Sigmoid colon (tissue), 7 donors: ENCODE data around the gene SP110. TPM values are rescaled to one million over a fixed set of nuclear protein-coding genes. Genes with fewer than 3 reads are reported as not detected.

Experiments
- DNase-seq: peaks from one replicate; pipeline ENCODE4 v3.0.0-alpha.2; 2019
- H3K27ac ChIP-seq, 4 donors: fragments of 200-600 bp; sonication (generic); one replicate each; pipeline ENCODE4 v1.5.1; 2016 to 2019; ENCODE audit warnings: mild to moderate bottlenecking in 1 of 4
- H3K27me3 ChIP-seq, 3 donors: fragments of 200-600 bp; sonication (generic); one replicate each; pipeline ENCODE4 v1.5.1; 2019; ENCODE audit warnings: mild to moderate bottlenecking in 1 of 3
- H3K36me3 ChIP-seq, 4 donors: fragments of 200-600 bp; sonication (generic); one replicate each; pipeline ENCODE4 v1.5.1; 2016 to 2019
- H3K4me1 ChIP-seq, 4 donors: fragments of 200-600 bp; sonication (generic); one replicate each; pipeline ENCODE4 v1.5.1; 2017 to 2019
- H3K4me3 ChIP-seq, 4 donors: fragments of 200-600 bp; sonication (generic); one replicate each; pipeline ENCODE4 v1.5.1; 2017 to 2019; ENCODE audit warnings: mild to moderate bottlenecking in 2 of 4, moderate library complexity in 1 of 4
- H3K9me3 ChIP-seq, 4 donors: fragments of 200-600 bp in 3 of 4; sonication (generic) in 3 of 4; one replicate each; pipeline versions ENCODE4 v1.5.1 to v1.6.1; 2013 to 2019
- CTCF ChIP-seq, 4 experiments: fragments of 450-650 bp in 3 of 4; fragments of 200-600 bp in 1 of 4; IDR thresholded peaks; one replicate each; pipeline ENCODE4 v1.5.1; 2016 to 2019; ENCODE audit warnings: antibody characterized with exemption in 4 of 4, mild to moderate bottlenecking in 3 of 4, moderate library complexity in 2 of 4
- EP300 ChIP-seq, 4 donors: sonication (generic); formaldehyde crosslinking; IDR thresholded peaks; one replicate each; pipeline ENCODE4 v1.6.1; 2017; ENCODE audit warnings: antibody characterized with exemption in 4 of 4
- POLR2A ChIP-seq, 2 donors: fragments of 450-650 bp; IDR thresholded peaks; one replicate each; pipeline ENCODE4 v1.6.1; 2016; ENCODE audit warnings: antibody characterized with exemption in 2 of 2, mild to moderate bottlenecking in 2 of 2, moderate library complexity in 2 of 2
- POLR2AphosphoS5 ChIP-seq, 4 donors: sonication (generic); formaldehyde crosslinking; IDR thresholded peaks; one replicate each; pipeline ENCODE4 v1.6.1; 2017; ENCODE audit warnings: antibody characterized with exemption in 4 of 4
- WGBS, 2 donors: extraction: QIAGEN DNeasy Blood & Tissue Kit; methylation state at CpG; one replicate each; pipeline ENCODE4 v1.1.7; 2013; 5-methylcytosine and 5-hydroxymethylcytosine counted together
- intact Hi-C: fragments of 100-400 bp; cut with DNase I; formaldehyde crosslinking; loops from one replicate; pipeline ENCODE4 v1.15.1; 2023
- polyA plus RNA-seq, 3 donors: library from polyadenylated mRNA; stranded (reverse); fragments of 200-250 nt; gene quantifications; one replicate each; pipeline ENCODE4 v1.2.3, GENCODE V29; 2013
- total RNA-seq, 4 donors: library from RNA; depleted of rRNA; stranded (reverse); fragments of >200 nt; gene quantifications; one replicate each; pipeline ENCODE4 v1.1.0, GENCODE V29; 2016
- donor health status: healthy with polysubstance abuse.
- donor health status: Bipolar disorder and iron deficiency.
- donor health status: healthy.

The SP110 gene
- total and polyA plus RNA-seq, 7 donors = 9.2 to 41.8 (median 16.4) TPM

GRCh38 chr2:230231251-230231650 is 11.5 kb upstream of the SP110 start:
- WGBS, 2 donors = 63 to 75% methylated on average over 3 of the region's 3 CpGs
- Histone ChIP-seq H3K36me3 (no peaks in the 10 kb centered on the region), H3K9me3 (peaks cover 0 to 6% (median 0%) of the 10 kb centered on the region in 4 donors), H3K4me3 (no peak overlapping the region), H3K4me1 (no peaks in the 10 kb centered on the region), H3K27ac (no peak overlapping the region), H3K27me3 (no peaks in the 10 kb centered on the region)
- intact Hi-C loops = no loop called here
- no peak for DNase-seq
- TF ChIP-seq POLR2AphosphoS5 (IDR thresholded peaks at IDR 0.05) = no peak
- TF ChIP-seq CTCF (IDR thresholded peaks at IDR 0.05) = no peak
- no peak for TF ChIP-seq EP300 (IDR thresholded peaks at IDR 0.05)
- TF ChIP-seq POLR2A (IDR thresholded peaks at IDR 0.05) = no peak

- H3K9me3 ChIP-seq = peaks cover 0 to 6% (median 0%) of the 10 kb centered on the region in 4 donors
- 89 to 92% methylated on average over 2 of the region's 2 CpGs for WGBS, 2 donors
- H3K4me1 ChIP-seq = no peaks in the 10 kb centered on the region
- DNase-seq = no peak
- no peaks in the 10 kb centered on the region for H3K36me3 ChIP-seq
- no peaks in the 10 kb centered on the region for H3K27me3 ChIP-seq
- TF ChIP-seq POLR2AphosphoS5 (IDR thresholded peaks at IDR 0.05) = no peak
- TF ChIP-seq CTCF (IDR thresholded peaks at IDR 0.05) = no peak
- no peak for TF ChIP-seq EP300 (IDR thresholded peaks at IDR 0.05)
- no peak for TF ChIP-seq POLR2A (IDR thresholded peaks at IDR 0.05)
- H3K4me3 ChIP-seq = no peak overlapping the region
- H3K27ac ChIP-seq = no peak overlapping the region
- intact Hi-C loops = no loop called here
These were observed 10.9 kb upstream of the SP110 start for GRCh38 chr2:230230496-230231200.

GRCh38 chr2:230230087-230230486 is 10.3 kb upstream of the SP110 start:
- Histone ChIP-seq H3K9me3 (peaks cover 0 to 6% (median 0%) of the 10 kb centered on the region in 4 donors), H3K4me1 (no peaks in the 10 kb centered on the region), H3K36me3 (no peaks in the 10 kb centered on the region), H3K4me3 (no peak overlapping the region), H3K27me3 (no peaks in the 10 kb centered on the region), H3K27ac (no peak overlapping the region)
- 87 to 89% methylated on average over 3 of the region's 3 CpGs for WGBS, 2 donors
- intact Hi-C loops = no loop called here
- TF ChIP-seq EP300 (IDR thresholded peaks at IDR 0.05) (no peak), POLR2A (IDR thresholded peaks at IDR 0.05) (no peak), POLR2AphosphoS5 (IDR thresholded peaks at IDR 0.05) (no peak), CTCF (IDR thresholded peaks at IDR 0.05) (no peak)
- DNase-seq = no peak

GRCh38 chr2:230227216-230227615 is 7.4 kb upstream of the SP110 start:
- H3K9me3 ChIP-seq = peaks cover 0 to 6% (median 0%) of the 10 kb centered on the region in 4 donors
- TF ChIP-seq POLR2AphosphoS5 (IDR thresholded peaks at IDR 0.05) = no peak
- no peak for TF ChIP-seq CTCF (IDR thresholded peaks at IDR 0.05)
- TF ChIP-seq EP300 (IDR thresholded peaks at IDR 0.05) = no peak
- TF ChIP-seq POLR2A (IDR thresholded peaks at IDR 0.05) = no peak
- no peak overlapping the region for H3K4me3 ChIP-seq
- no peak for DNase-seq
- no peaks in the 10 kb centered on the region for H3K4me1 ChIP-seq
- no peaks in the 10 kb centered on the region for H3K36me3 ChIP-seq
- no peaks in the 10 kb centered on the region for H3K27me3 ChIP-seq
- intact Hi-C loops = no loop called here
- no peak overlapping the region for H3K27ac ChIP-seq
- 69 to 87% methylated on average over 3 of the region's 3 CpGs for WGBS, 2 donors
